Thyroid gland (tissue), 4 donors: ENCODE data around the gene SASH1. TPM values are rescaled to one million over a fixed set of nuclear protein-coding genes. Genes with fewer than 3 reads are reported as not detected.
A peak's percentile ranks its signal among the peaks of the same experiment; 100 is the strongest.

Source experiments
- DNase-seq, 2 donors: peaks; one replicate each; pipeline ENCODE4 v3.0.0-alpha.2; 2019
- H3K27ac ChIP-seq, 3 donors: fragments of 200-600 bp; sonication (generic); 1 replicate in 2 of 3; 2 replicates in 1 of 3; pipeline ENCODE4 v1.5.1; 2016 to 2019; ENCODE audit warnings: mild to moderate bottlenecking in 1 of 3, moderate library complexity in 1 of 3
- H3K27me3 ChIP-seq: fragments of 200-600 bp; sonication (generic); one replicate; pipeline ENCODE4 v1.5.1; 2019
- H3K36me3 ChIP-seq, 2 donors: fragments of 200-600 bp; sonication (generic); one replicate each; pipeline ENCODE4 v1.5.1; 2016 to 2019
- H3K4me1 ChIP-seq, 2 donors: fragments of 200-600 bp; sonication (generic); one replicate each; pipeline ENCODE4 v1.5.1; 2017 to 2019
- H3K4me3 ChIP-seq, 3 donors: fragments of 200-600 bp; sonication (generic); replicated peaks in 1 of 3; 1 replicate in 2 of 3; 2 replicates in 1 of 3; pipeline ENCODE4 v1.5.1; 2016; ENCODE audit warnings: mild to moderate bottlenecking in 1 of 3
- H3K9me3 ChIP-seq: fragments of 200-600 bp; sonication (generic); one replicate; pipeline ENCODE4 v1.5.1; 2017
- POLR2A ChIP-seq, 2 donors: fragments of 450-650 bp; IDR thresholded peaks; one replicate each; pipeline ENCODE4 v1.6.1; 2017; ENCODE audit warnings: antibody characterized with exemption in 2 of 2, mild to moderate bottlenecking in 2 of 2, moderate library complexity in 1 of 2
- WGBS, 2 donors: methylation state at CpG; one replicate each; pipeline ENCODE4 v1.1.5; 2017; 5-methylcytosine and 5-hydroxymethylcytosine counted together
- intact Hi-C: fragments of 100-400 bp; cut with DNase I; formaldehyde crosslinking; loops from one replicate; pipeline ENCODE4 v1.15.1; 2023
- total RNA-seq, 4 donors: library from RNA; depleted of rRNA; stranded (reverse); fragments of >200 nt; gene quantifications; one replicate each; pipeline ENCODE4 v1.2.3, GENCODE V29; 2016
- TF ChIP-seq, protein P1 (sequence below), 6 experiments: fragments of 200-600 bp in 3 of 6; fragments of 450-650 bp in 3 of 6; sonication (generic) in 3 of 6; IDR thresholded peaks; one replicate each; pipeline ENCODE4 v1.5.1; 2016 to 2019; ENCODE audit warnings: antibody characterized with exemption in 6 of 6, mild to moderate bottlenecking in 2 of 6, inconsistent platforms in 1 of 6, moderate library complexity in 1 of 6

SASH1 gene
- total RNA-seq, 4 donors from 2014 or later: 154 to 235 (median 190) TPM

DNA sequence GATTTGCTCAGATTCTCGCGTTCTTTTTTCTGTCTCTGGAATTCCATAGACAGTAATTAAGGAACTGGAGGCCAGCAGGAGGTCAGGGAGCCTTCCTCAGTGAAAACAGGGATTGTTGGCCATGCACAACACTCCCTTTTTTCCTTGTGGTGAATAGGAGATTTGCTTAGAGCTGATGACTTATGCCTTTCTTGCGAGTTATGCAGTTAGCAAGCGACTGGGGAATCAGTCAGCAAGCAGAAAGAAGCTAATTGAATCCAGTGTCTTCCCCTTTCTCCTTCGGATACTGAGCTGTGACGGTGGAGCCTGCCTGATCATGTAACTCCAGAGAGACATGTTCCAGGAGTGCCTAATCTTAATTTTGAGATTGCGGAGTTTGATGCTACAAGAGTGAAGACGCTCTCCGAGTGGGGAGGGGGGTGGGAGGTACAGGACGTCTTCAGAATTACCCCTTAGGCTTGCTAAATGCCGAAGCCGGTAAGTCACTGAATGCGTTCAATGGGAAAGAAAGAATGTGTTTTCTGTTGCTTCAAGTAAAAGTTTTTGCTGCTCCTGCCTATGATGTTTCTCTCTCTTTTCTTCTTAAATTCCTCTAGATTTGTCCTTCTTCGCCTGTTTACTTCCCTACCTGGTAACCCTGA lies 165.9 kb downstream of the SASH1 start:
- peaks cover 7 to 27% of the 10 kb centered on the region in 2 donors for H3K4me1 ChIP-seq

DNA sequence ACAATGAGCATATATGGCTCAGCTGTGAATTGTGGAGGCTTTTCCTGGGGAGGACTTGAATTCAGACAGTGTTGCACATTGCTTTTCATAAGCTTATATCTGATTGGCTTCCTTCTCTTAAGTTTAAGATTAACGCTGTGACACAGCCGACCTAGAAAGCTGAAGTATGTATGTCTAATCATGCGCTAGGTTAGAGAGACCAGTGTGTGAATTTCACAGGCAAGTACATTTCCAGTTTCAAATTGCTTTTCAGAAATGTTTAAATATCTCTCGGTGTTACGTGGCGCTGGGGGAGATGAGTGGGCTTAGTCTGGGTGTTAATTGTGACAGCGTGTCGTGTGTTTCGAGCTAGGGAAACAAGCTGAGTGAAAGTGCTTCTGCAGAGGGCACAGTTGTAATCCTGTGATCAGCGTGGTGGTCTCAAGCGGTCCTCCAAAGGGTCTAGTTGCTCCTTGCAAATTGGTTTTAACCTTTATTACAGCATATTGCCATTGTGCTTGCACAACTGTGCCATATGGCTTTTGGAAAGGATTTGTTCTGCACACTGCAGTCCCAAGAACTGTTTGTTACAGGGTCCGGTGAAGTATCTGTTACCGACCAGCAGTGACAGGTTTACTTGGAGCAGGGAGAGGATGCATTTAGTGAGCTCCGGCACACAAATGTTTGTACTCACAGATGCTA lies 166.6 kb downstream of the SASH1 start:
- no peak for DNase-seq
- TF ChIP-seq, protein P1, sequence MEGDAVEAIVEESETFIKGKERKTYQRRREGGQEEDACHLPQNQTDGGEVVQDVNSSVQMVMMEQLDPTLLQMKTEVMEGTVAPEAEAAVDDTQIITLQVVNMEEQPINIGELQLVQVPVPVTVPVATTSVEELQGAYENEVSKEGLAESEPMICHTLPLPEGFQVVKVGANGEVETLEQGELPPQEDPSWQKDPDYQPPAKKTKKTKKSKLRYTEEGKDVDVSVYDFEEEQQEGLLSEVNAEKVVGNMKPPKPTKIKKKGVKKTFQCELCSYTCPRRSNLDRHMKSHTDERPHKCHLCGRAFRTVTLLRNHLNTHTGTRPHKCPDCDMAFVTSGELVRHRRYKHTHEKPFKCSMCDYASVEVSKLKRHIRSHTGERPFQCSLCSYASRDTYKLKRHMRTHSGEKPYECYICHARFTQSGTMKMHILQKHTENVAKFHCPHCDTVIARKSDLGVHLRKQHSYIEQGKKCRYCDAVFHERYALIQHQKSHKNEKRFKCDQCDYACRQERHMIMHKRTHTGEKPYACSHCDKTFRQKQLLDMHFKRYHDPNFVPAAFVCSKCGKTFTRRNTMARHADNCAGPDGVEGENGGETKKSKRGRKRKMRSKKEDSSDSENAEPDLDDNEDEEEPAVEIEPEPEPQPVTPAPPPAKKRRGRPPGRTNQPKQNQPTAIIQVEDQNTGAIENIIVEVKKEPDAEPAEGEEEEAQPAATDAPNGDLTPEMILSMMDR (IDR thresholded peaks at IDR 0.05): no peak
- no peak for TF ChIP-seq POLR2A (IDR thresholded peaks at IDR 0.05)
- Histone ChIP-seq H3K9me3 (no peaks in the 10 kb centered on the region), H3K4me1 (peaks cover 7 to 27% of the 10 kb centered on the region in 2 donors), H3K27ac (peak overlapping the region; percentile 34 to 87 (median 86)), H3K36me3 (no peaks in the 10 kb centered on the region), H3K27me3 (no peaks in the 10 kb centered on the region), H3K4me3 (peak overlapping the region in 2 of 3 donors; percentile 25 to 26)
- intact Hi-C loops: no loop called here
- 68 to 81% methylated on average over 14 of the region's 14 CpGs for WGBS, 2 donors

More for the DNA sequence above, 165.9 kb downstream of the SASH1 start:
- TF ChIP-seq, protein P1 (IDR thresholded peaks at IDR 0.05): no peak
- no peak for TF ChIP-seq POLR2A (IDR thresholded peaks at IDR 0.05)
- 65 to 71% methylated on average over 14 of the region's 14 CpGs for WGBS, 2 donors
- Histone ChIP-seq H3K36me3 (no peaks in the 10 kb centered on the region), H3K27me3 (no peaks in the 10 kb centered on the region), H3K4me3 (peak overlapping the region in 1 of 3 donors; percentile 25), H3K9me3 (no peaks in the 10 kb centered on the region), H3K27ac (peak overlapping the region; percentile 34 to 87 (median 86))
- no peak for DNase-seq
- intact Hi-C loops: no loop called here

DNA sequence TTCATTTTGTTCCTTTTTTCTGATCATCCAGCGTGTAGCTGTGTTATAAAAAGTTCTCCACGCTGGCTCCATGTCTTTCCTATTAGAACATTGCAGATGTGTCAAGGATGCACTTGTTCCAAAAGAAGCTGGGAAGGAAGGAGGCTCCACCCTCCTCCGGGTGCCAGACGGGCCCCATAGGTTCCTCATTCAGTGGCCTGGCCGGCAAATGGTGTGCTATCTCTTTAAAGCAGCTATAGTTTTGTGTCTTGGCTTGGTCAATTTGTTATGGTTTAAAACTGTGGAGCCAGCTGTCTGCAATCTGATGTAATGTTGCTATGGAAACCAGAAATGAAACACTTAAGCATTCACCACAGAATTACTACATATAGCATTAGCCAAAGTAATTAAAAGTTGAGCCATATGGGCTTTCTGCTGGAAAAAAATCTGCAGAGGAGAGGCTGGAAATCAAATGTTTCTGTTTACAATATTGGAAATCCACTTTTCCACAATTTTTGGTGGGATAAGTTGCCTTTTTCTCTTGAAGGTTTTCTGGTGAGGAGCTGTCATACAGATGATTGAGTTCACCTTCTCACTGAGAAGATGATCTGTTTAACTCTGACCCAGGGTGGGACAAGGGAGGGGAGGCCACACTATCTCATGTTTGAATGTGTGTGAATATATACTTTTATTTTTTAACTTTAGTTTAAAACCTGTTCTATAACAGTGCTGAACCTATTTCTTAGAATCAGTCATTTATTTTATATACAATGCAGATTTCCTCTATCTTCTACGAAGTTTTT lies 167.4 kb downstream of the SASH1 start:
- WGBS, 2 donors: 36 to 37% methylated on average over 6 of the region's 6 CpGs
- peaks cover 7 to 24% of the 10 kb centered on the region in 2 donors for H3K4me1 ChIP-seq
- DNase-seq: no peak
- peak overlapping the region; percentile 35 to 87 (median 86) for H3K27ac ChIP-seq
- H3K4me3 ChIP-seq: peak overlapping the region in 2 of 3 donors; percentile 25 to 26
- no peaks in the 10 kb centered on the region for H3K36me3 ChIP-seq
- no peaks in the 10 kb centered on the region for H3K9me3 ChIP-seq
- H3K27me3 ChIP-seq: no peaks in the 10 kb centered on the region
- intact Hi-C loops: no loop called here
- TF ChIP-seq, protein P1 (IDR thresholded peaks at IDR 0.05): no peak
- TF ChIP-seq POLR2A (IDR thresholded peaks at IDR 0.05): peak in 1 of 2 donors; percentile 16

DNA sequence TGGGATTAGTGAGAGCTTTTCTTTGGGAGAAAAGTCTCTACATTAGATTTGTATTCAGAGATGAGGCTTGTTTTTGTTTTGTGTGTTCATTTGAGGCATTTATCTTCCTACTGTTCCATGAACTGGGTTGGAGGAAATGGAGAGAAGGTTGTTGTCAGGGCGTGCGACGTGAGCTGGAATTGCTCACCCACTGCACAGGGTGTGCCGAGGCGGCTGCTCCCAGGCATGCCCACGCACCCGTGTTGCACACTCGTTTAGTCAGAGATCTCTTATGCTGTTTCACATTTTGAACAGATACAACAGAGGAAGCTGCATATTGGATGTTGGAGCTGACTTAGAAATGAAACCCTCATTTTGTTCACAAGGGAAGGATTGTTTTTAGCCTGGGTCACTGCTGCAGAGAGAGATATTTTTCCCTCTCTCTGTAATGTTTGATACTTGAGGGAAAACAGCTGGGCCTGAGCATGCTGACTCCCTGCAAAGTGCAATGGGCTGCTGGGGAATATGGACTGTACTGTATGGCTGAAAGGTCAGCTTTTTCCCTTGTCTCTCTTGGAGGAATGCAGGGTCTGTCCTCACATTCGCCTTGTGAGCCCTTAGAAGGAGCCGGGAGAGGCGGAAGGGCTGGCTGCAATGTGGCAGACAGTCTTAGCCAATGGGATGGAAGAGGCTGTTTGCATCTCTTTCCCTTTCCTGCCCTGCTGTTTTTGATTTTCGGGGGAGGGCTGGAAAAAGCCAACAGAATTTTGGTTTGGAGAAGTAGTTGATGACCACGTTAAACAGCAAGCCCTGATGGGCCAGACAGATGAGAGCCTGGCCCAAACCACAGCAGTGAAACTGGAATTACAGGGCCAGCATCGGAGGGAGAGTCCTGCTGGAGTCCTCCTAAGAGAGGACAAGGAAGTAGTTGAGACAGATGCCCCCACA lies 170.8 kb downstream of the SASH1 start:
- no peak overlapping the region for H3K4me3 ChIP-seq
- 77 to 81% methylated on average over 14 of the region's 14 CpGs for WGBS, 2 donors
- intact Hi-C loops: no loop called here

More for the DNA sequence above, 170.8 kb downstream of the SASH1 start:
- TF ChIP-seq POLR2A (IDR thresholded peaks at IDR 0.05): peak in 1 of 2 donors; percentile 19
- TF ChIP-seq, protein P1 (IDR thresholded peaks at IDR 0.05): no peak
- H3K4me1 ChIP-seq: peaks cover 7 to 28% of the 10 kb centered on the region in 2 donors
- peaks cover 0 to 22% of the 10 kb centered on the region in 2 donors for H3K36me3 ChIP-seq
- H3K9me3 ChIP-seq: no peaks in the 10 kb centered on the region
- no peaks in the 10 kb centered on the region for H3K27me3 ChIP-seq
- peak overlapping the region; percentile 58 to 77 (median 66) for H3K27ac ChIP-seq
- no peak for DNase-seq
